H9 (cell line): ENCODE data around the gene MBTD1. TPM values are rescaled to one million over a fixed set of nuclear protein-coding genes. Genes with fewer than 3 reads are reported as not detected.

Experiments
- DNase-seq: peaks from one replicate; pipeline ENCODE4 v3.0.0-alpha.2; 2017
- H2AFZ ChIP-seq: one replicate; pipeline ENCODE4 v1.6.1; 2013; ENCODE audit warnings: mild to moderate bottlenecking, low read length, control low read depth, moderate library complexity
- H2AK5ac ChIP-seq: 2 replicates; pipeline ENCODE4 v1.6.1; 2013; ENCODE audit warnings: low read length, control low read depth, mixed read lengths; ENCODE audit not compliant: insufficient read length
- H2BK120ac ChIP-seq: one replicate; pipeline ENCODE4 v1.6.1; 2013; ENCODE audit warnings: low read depth, mild to moderate bottlenecking, low read length, control low read depth, inconsistent platforms; ENCODE audit not compliant: poor library complexity, severe bottlenecking
- H2BK12ac ChIP-seq: 2 replicates; pipeline ENCODE4 v1.6.1; 2013; ENCODE audit warnings: low read length, control low read depth, mixed read lengths, low read depth; ENCODE audit not compliant: insufficient read length
- H2BK15ac ChIP-seq: 2 replicates; pipeline ENCODE4 v1.6.1; 2013; ENCODE audit warnings: low read depth, low read length, control low read depth
- H2BK20ac ChIP-seq: one replicate; pipeline ENCODE4 v1.6.1; 2013; ENCODE audit warnings: low read depth, mild to moderate bottlenecking, low read length, control low read depth, inconsistent platforms; ENCODE audit not compliant: poor library complexity, severe bottlenecking
- H2BK5ac ChIP-seq: 2 replicates; pipeline ENCODE4 v1.6.1; 2013; ENCODE audit warnings: low read length, control low read depth, mixed read lengths; ENCODE audit not compliant: insufficient read length
- H3K14ac ChIP-seq: 2 replicates; pipeline ENCODE4 v1.6.1; 2013; ENCODE audit warnings: low read length, control low read depth; ENCODE audit not compliant: insufficient read depth
- H3K18ac ChIP-seq: 2 replicates; pipeline ENCODE4 v1.6.1; 2013; ENCODE audit warnings: low read depth, mild to moderate bottlenecking, mixed read lengths, low read length, control low read depth; ENCODE audit not compliant: insufficient read length
- H3K23ac ChIP-seq: 2 replicates; pipeline ENCODE4 v1.6.1; 2013; ENCODE audit warnings: low read length, control low read depth, mixed read lengths, low read depth; ENCODE audit not compliant: insufficient read length
- H3K23me2 ChIP-seq: 2 replicates; pipeline ENCODE4 v1.6.1; 2013; ENCODE audit warnings: low read depth, mild to moderate bottlenecking, mixed read lengths, low read length, control low read depth; ENCODE audit not compliant: insufficient read length, poor library complexity, severe bottlenecking
- H3K27ac ChIP-seq: 2 replicates; pipeline ENCODE4 v1.5.1; 2013; ENCODE audit warnings: low read length, control low read depth, mixed read lengths, low read depth; ENCODE audit not compliant: insufficient read length
- H3K27me3 ChIP-seq: 2 replicates; pipeline ENCODE4 v1.6.1; 2013; ENCODE audit warnings: low read length, control low read depth, inconsistent platforms; ENCODE audit not compliant: insufficient read depth
- H3K4ac ChIP-seq: 2 replicates; pipeline ENCODE4 v1.6.1; 2013; ENCODE audit warnings: low read depth, mild to moderate bottlenecking, control low read depth, inconsistent platforms, low read length, moderate library complexity
- H3K4me1 ChIP-seq: 2 replicates; pipeline ENCODE4 v1.6.1; 2013; ENCODE audit warnings: low read length, control low read depth, inconsistent platforms; ENCODE audit not compliant: insufficient read depth
- H3K4me2 ChIP-seq: 2 replicates; pipeline ENCODE4 v1.6.1; 2013; ENCODE audit warnings: low read length, control low read depth, mixed read lengths; ENCODE audit not compliant: insufficient read length, insufficient read depth
- H3K56ac ChIP-seq: 2 replicates; pipeline ENCODE4 v1.6.1; 2013; ENCODE audit warnings: low read depth, mild to moderate bottlenecking, mixed read lengths, low read length, control low read depth; ENCODE audit not compliant: insufficient read length
- H3K79me1 ChIP-seq: 2 replicates; pipeline ENCODE4 v1.6.1; 2013; ENCODE audit warnings: low read depth, mild to moderate bottlenecking, moderate library complexity, low read length, control low read depth, inconsistent platforms; ENCODE audit not compliant: insufficient read depth, poor library complexity, severe bottlenecking
- H3K79me2 ChIP-seq: 2 replicates; pipeline ENCODE4 v1.6.1; 2013; ENCODE audit warnings: low read length, control low read depth, inconsistent platforms; ENCODE audit not compliant: insufficient read depth
- H3K9ac ChIP-seq: 2 replicates; pipeline ENCODE4 v1.6.1; 2013; ENCODE audit warnings: low read length, control low read depth, mixed read lengths; ENCODE audit not compliant: insufficient read length; ENCODE audit errors: extremely low read depth
- H3K9me3 ChIP-seq: one replicate; pipeline ENCODE4 v1.6.1; 2013; ENCODE audit warnings: low read depth, low read length, inconsistent platforms; ENCODE audit not compliant: control insufficient read depth
- H3T11ph ChIP-seq: one replicate; pipeline ENCODE4 v1.6.1; 2013; ENCODE audit warnings: mild to moderate bottlenecking, low read length, control low read depth, inconsistent platforms
- H4K20me1 ChIP-seq: one replicate; pipeline ENCODE4 v1.6.1; 2013; ENCODE audit not compliant: control insufficient read depth, insufficient read length, insufficient read depth
- H4K5ac ChIP-seq: 2 replicates; pipeline ENCODE4 v1.6.1; 2013; ENCODE audit warnings: low read depth, mild to moderate bottlenecking, mixed read lengths, low read length, control low read depth; ENCODE audit not compliant: insufficient read length
- H4K8ac ChIP-seq: replicated peaks from 2 replicates; pipeline ENCODE4 v1.6.1; 2013; ENCODE audit warnings: low read length, control low read depth, mixed read lengths, low read depth; ENCODE audit not compliant: insufficient read length
- H4K91ac ChIP-seq: 2 replicates; pipeline ENCODE4 v1.6.1; 2013; ENCODE audit warnings: low read depth, mild to moderate bottlenecking, moderate library complexity, mixed read lengths, low read length, control low read depth; ENCODE audit not compliant: insufficient read length
- H3K27ac Mint-ChIP-seq, 3 experiments: 2 replicates in 2 of 3; 3 replicates in 1 of 3; pipeline ENCODE4 v1.8.0; 2020 to 2021; ENCODE audit warnings: mixed read lengths in 3 of 3, mild to moderate bottlenecking in 1 of 3, moderate library complexity in 1 of 3
- H3K27me3 Mint-ChIP-seq: 2 replicates; pipeline ENCODE4 v1.8.0; 2021; ENCODE audit warnings: low read depth, mild to moderate bottlenecking, moderate library complexity, mixed read lengths
- H3K36me3 Mint-ChIP-seq, 3 experiments: 2 replicates in 2 of 3; 3 replicates in 1 of 3; pipeline ENCODE4 v1.8.0; 2020 to 2021; ENCODE audit warnings: low read depth in 3 of 3, mixed read lengths in 3 of 3; ENCODE audit not compliant: insufficient read depth in 1 of 3
- H3K4me1 Mint-ChIP-seq, 2 experiments: 2 replicates each; pipeline ENCODE4 v1.8.0; 2020; ENCODE audit warnings: mixed read lengths in 2 of 2
- H3K4me3 Mint-ChIP-seq, 2 experiments: 2 replicates in 1 of 2; 3 replicates in 1 of 2; pipeline ENCODE4 v1.8.0; 2020 to 2021; ENCODE audit warnings: mild to moderate bottlenecking in 2 of 2, mixed read lengths in 2 of 2, moderate library complexity in 1 of 2
- H3K9me3 Mint-ChIP-seq, 2 experiments: 2 replicates in 1 of 2; 3 replicates in 1 of 2; pipeline ENCODE4 v1.8.0; 2020; ENCODE audit warnings: mild to moderate bottlenecking in 2 of 2, mixed read lengths in 2 of 2, moderate library complexity in 1 of 2
- WGBS: extraction: QIAGEN DNeasy Blood & Tissue Kit; methylation state at CpG from one replicate; pipeline ENCODE4 v1.1.7; 2013; ENCODE audit warnings: missing lambda C conversion rate, low lambda C conversion rate, mixed read lengths; ENCODE audit not compliant: insufficient read length; ENCODE audit errors: extremely low coverage; 5-methylcytosine and 5-hydroxymethylcytosine counted together
- total RNA-seq: library from RNA; stranded (reverse); gene quantifications from 2 replicates; pipeline ENCODE4 v1.2.1, GENCODE V29; 2021
- TF ChIP-seq, protein P1 (sequence below): fragments of 200-600 bp; sonication (generic); conservative IDR thresholded peaks from 3 replicates; pipeline ENCODE4 v1.8.0; 2021; ENCODE audit warnings: antibody characterized with exemption, mild to moderate bottlenecking

Gene MBTD1
- total RNA-seq, 1 experiment from 2014 or later, result 49.6 TPM

DNA sequence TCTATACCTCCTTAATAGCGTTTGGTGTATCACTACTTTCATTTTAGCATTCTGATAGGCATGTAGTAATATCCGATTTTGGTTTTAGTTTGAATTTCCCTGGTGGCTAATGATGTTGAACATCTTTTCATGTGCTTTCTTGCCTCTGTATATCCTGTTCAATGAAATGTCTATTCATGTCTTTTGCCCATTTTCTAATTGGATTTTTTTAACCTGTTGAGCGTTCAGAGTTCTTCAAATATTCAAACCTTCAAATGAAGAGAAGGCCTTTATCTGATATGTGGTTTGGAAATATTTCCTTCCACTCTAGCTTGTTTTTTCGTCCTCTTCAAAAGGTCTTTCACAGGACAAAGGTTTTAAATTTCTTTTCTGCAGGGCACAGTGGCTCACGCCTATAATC lies 108.9 kb downstream of the MBTD1 start:
- no peak overlapping the region for H2AK5ac ChIP-seq
- Mint-ChIP-seq H3K9me3 (no peaks in the 10 kb centered on the region), H3K36me3 (peaks cover 0 to 7% (median 6%) of the 10 kb centered on the region in 3 experiments; a peak in 6 of 7 replicates), H3K27ac (no peak overlapping the region), H3K4me1 (no peaks in the 10 kb centered on the region; a peak in 1 of 4 replicates), H3K27me3 (no peaks in the 10 kb centered on the region), H3K4me3 (no peak overlapping the region)
- H4K5ac ChIP-seq, result no peak overlapping the region
- TF ChIP-seq, protein P1, sequence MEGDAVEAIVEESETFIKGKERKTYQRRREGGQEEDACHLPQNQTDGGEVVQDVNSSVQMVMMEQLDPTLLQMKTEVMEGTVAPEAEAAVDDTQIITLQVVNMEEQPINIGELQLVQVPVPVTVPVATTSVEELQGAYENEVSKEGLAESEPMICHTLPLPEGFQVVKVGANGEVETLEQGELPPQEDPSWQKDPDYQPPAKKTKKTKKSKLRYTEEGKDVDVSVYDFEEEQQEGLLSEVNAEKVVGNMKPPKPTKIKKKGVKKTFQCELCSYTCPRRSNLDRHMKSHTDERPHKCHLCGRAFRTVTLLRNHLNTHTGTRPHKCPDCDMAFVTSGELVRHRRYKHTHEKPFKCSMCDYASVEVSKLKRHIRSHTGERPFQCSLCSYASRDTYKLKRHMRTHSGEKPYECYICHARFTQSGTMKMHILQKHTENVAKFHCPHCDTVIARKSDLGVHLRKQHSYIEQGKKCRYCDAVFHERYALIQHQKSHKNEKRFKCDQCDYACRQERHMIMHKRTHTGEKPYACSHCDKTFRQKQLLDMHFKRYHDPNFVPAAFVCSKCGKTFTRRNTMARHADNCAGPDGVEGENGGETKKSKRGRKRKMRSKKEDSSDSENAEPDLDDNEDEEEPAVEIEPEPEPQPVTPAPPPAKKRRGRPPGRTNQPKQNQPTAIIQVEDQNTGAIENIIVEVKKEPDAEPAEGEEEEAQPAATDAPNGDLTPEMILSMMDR, result no peak
- DNase-seq, result no peak
- no CpG with 5 or more reads among the region's 5 CpGs for WGBS
- H3K27ac ChIP-seq, result no peak overlapping the region
- H3K14ac ChIP-seq, result no peak overlapping the region
- no peak overlapping the region for H2BK5ac ChIP-seq
- no peak overlapping the region for H2BK120ac ChIP-seq
- no peaks in the 10 kb centered on the region for H3K9me3 ChIP-seq
- no peak overlapping the region for H2BK20ac ChIP-seq
- no peak overlapping the region for H2BK12ac ChIP-seq
- H3K56ac ChIP-seq, result no peak overlapping the region
- H3K18ac ChIP-seq, result no peak overlapping the region
- peaks cover 4% of the 10 kb centered on the region for H3K23me2 ChIP-seq
- H3K79me2 ChIP-seq, result peaks cover 16% of the 10 kb centered on the region
- no peak overlapping the region for H4K91ac ChIP-seq
- H2AFZ ChIP-seq, result no peak overlapping the region
- H3T11ph ChIP-seq, result no peak overlapping the region
- no peaks in the 10 kb centered on the region for H3K79me1 ChIP-seq
- H3K23ac ChIP-seq, result no peak overlapping the region
- H3K4me1 ChIP-seq, result no peaks in the 10 kb centered on the region
- no peak overlapping the region for H3K9ac ChIP-seq
- H3K4ac ChIP-seq, result no peak overlapping the region
- H2BK15ac ChIP-seq, result no peak overlapping the region
- no peaks in the 10 kb centered on the region for H3K27me3 ChIP-seq
- no peak overlapping the region for H3K4me2 ChIP-seq
- no peaks in the 10 kb centered on the region for H4K20me1 ChIP-seq
- H4K8ac ChIP-seq, result no peak overlapping the region
